Measurements from ENCODE around the gene SPATA17. TPM values are rescaled to one million over a fixed set of nuclear protein-coding genes. Genes with fewer than 3 reads are reported as not detected.

The SPATA17 gene
- total and polyA plus RNA-seq, 2 experiments from 2014 or later: 1.00 to 2.9 TPM

GRCh38 chr1:217626321-217626720 lies 4.8 kb upstream of the SPATA17 start:
- no peaks in the 10 kb centered on the region for H3K36me3 ChIP-seq (replicated peaks; ENCODE audit: insufficient read depth, low read depth)
- TF ChIP-seq EZH2phosphoT487 (IDR thresholded peaks at IDR 0.05; ENCODE audit: low read depth, severe bottlenecking, unreplicated experiment) (no peak), EZH2 (IDR thresholded peaks at IDR 0.05; ENCODE audit: borderline replicate concordance) (no peak)
- TF ChIP-seq, protein P1, sequence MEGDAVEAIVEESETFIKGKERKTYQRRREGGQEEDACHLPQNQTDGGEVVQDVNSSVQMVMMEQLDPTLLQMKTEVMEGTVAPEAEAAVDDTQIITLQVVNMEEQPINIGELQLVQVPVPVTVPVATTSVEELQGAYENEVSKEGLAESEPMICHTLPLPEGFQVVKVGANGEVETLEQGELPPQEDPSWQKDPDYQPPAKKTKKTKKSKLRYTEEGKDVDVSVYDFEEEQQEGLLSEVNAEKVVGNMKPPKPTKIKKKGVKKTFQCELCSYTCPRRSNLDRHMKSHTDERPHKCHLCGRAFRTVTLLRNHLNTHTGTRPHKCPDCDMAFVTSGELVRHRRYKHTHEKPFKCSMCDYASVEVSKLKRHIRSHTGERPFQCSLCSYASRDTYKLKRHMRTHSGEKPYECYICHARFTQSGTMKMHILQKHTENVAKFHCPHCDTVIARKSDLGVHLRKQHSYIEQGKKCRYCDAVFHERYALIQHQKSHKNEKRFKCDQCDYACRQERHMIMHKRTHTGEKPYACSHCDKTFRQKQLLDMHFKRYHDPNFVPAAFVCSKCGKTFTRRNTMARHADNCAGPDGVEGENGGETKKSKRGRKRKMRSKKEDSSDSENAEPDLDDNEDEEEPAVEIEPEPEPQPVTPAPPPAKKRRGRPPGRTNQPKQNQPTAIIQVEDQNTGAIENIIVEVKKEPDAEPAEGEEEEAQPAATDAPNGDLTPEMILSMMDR (IDR thresholded peaks at IDR 0.05; ENCODE audit: poor library complexity): no peak
- H3K9me2 ChIP-seq (replicated peaks; ENCODE audit: insufficient read depth): no peaks in the 10 kb centered on the region
- H3K4me3 ChIP-seq: no peak overlapping the region
- no peaks in the 10 kb centered on the region for H3K27me3 ChIP-seq
- DNase-seq (ENCODE audit: low spot score): no peak
- no peak overlapping the region for H3K27ac ChIP-seq
- no peak overlapping the region for H2AFZ ChIP-seq
- H4K20me1 ChIP-seq (ENCODE audit: insufficient read depth, poor library complexity, severe bottlenecking): no peaks in the 10 kb centered on the region
- no peak overlapping the region for H3K4me2 ChIP-seq
- peaks cover 88% of the 10 kb centered on the region for H3K79me2 ChIP-seq
- H3K9me3 ChIP-seq (ENCODE audit: low read depth): no peaks in the 10 kb centered on the region
- WGBS (ENCODE audit: low lambda C conversion rate, missing lambda C conversion rate): 98% methylated on average over 2 of the region's 2 CpGs
- peaks cover 12% of the 10 kb centered on the region for H3K4me1 ChIP-seq (ENCODE audit: insufficient read depth)

DNA sequence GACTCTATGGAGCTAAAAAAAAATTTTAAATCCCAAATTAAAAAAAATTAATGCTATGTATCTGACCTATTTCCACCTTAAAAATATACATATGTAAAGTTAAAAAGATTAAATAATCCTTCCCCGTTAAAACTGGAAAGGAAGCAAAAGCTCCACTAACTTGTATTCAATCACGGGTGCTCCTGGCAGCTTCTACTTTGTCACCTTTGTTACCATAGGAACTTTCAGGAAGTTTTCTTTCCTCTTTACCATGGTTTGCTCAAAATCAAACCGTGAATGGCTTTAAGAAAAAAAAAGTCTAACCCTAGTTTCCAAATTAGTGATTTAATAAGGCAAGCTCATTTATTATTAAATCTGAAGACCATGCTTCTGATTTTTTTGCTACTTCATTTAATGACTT lies 3.7 kb upstream of the SPATA17 start:
- Histone ChIP-seq H3K4me2 (no peak overlapping the region), H4K20me1 (ENCODE audit: insufficient read depth, poor library complexity, severe bottlenecking) (no peaks in the 10 kb centered on the region)

GRCh38 chr1:217642455-217642854 lies 11.3 kb downstream of the SPATA17 start:
- no peaks in the 10 kb centered on the region for H3K36me3 ChIP-seq (replicated peaks; ENCODE audit: insufficient read depth, low read depth)
- no peaks in the 10 kb centered on the region for H3K27me3 ChIP-seq
- no peaks in the 10 kb centered on the region for H3K9me3 ChIP-seq (ENCODE audit: low read depth)
- WGBS (ENCODE audit: low lambda C conversion rate, missing lambda C conversion rate): 40% methylated on average over 6 of the region's 6 CpGs
- no peak overlapping the region for H3K27ac ChIP-seq
- H3K4me3 ChIP-seq: no peak overlapping the region
- TF ChIP-seq EZH2 (IDR thresholded peaks at IDR 0.05; ENCODE audit: borderline replicate concordance) (no peak), EZH2phosphoT487 (IDR thresholded peaks at IDR 0.05; ENCODE audit: low read depth, severe bottlenecking, unreplicated experiment) (no peak)
- TF ChIP-seq, protein P1 (IDR thresholded peaks at IDR 0.05; ENCODE audit: poor library complexity): no peak
- DNase-seq (ENCODE audit: low spot score): no peak
- no peaks in the 10 kb centered on the region for H3K79me2 ChIP-seq
- no peaks in the 10 kb centered on the region for H3K4me1 ChIP-seq (ENCODE audit: insufficient read depth)
- H3K4me2 ChIP-seq: no peak overlapping the region
- H3K9me2 ChIP-seq (replicated peaks; ENCODE audit: insufficient read depth): no peaks in the 10 kb centered on the region
- no peaks in the 10 kb centered on the region for H4K20me1 ChIP-seq (ENCODE audit: insufficient read depth, poor library complexity, severe bottlenecking)
- H2AFZ ChIP-seq: no peak overlapping the region

More for the DNA sequence above, 3.7 kb upstream of the SPATA17 start:
- Histone ChIP-seq H3K4me3 (no peak overlapping the region), H3K9me2 (replicated peaks; ENCODE audit: insufficient read depth) (no peaks in the 10 kb centered on the region), H3K27me3 (no peaks in the 10 kb centered on the region), H3K4me1 (ENCODE audit: insufficient read depth) (peaks cover 18% of the 10 kb centered on the region), H2AFZ (no peak overlapping the region), H3K79me2 (peaks cover 80% of the 10 kb centered on the region), H3K9me3 (ENCODE audit: low read depth) (no peaks in the 10 kb centered on the region), H3K27ac (no peak overlapping the region), H3K36me3 (replicated peaks; ENCODE audit: insufficient read depth, low read depth) (no peaks in the 10 kb centered on the region)
- no peak for DNase-seq (ENCODE audit: low spot score)
- 55% methylated on average over 3 of the region's 3 CpGs for WGBS (ENCODE audit: low lambda C conversion rate, missing lambda C conversion rate)
- TF ChIP-seq, protein P1 (IDR thresholded peaks at IDR 0.05; ENCODE audit: poor library complexity): no peak
- TF ChIP-seq EZH2phosphoT487 (IDR thresholded peaks at IDR 0.05; ENCODE audit: low read depth, severe bottlenecking, unreplicated experiment): no peak
- TF ChIP-seq EZH2 (IDR thresholded peaks at IDR 0.05; ENCODE audit: borderline replicate concordance): no peak

- H3K27me3 ChIP-seq: no peaks in the 10 kb centered on the region
- H3K79me2 ChIP-seq: no peaks in the 10 kb centered on the region
- H4K20me1 ChIP-seq (ENCODE audit: insufficient read depth, poor library complexity, severe bottlenecking): no peaks in the 10 kb centered on the region
- 86% methylated on average over 13 of the region's 13 CpGs for WGBS (ENCODE audit: low lambda C conversion rate, missing lambda C conversion rate)
- TF ChIP-seq EZH2phosphoT487 (IDR thresholded peaks at IDR 0.05; ENCODE audit: low read depth, severe bottlenecking, unreplicated experiment) (no peak), EZH2 (IDR thresholded peaks at IDR 0.05; ENCODE audit: borderline replicate concordance) (no peak)
- TF ChIP-seq, protein P1 (IDR thresholded peaks at IDR 0.05; ENCODE audit: poor library complexity): no peak
- no peaks in the 10 kb centered on the region for H3K4me1 ChIP-seq (ENCODE audit: insufficient read depth)
- no peak overlapping the region for H2AFZ ChIP-seq
- H3K9me2 ChIP-seq (replicated peaks; ENCODE audit: insufficient read depth): no peaks in the 10 kb centered on the region
- H3K9me3 ChIP-seq (ENCODE audit: low read depth): no peaks in the 10 kb centered on the region
- no peaks in the 10 kb centered on the region for H3K36me3 ChIP-seq (replicated peaks; ENCODE audit: insufficient read depth, low read depth)
- DNase-seq (ENCODE audit: low spot score): no peak
- no peak overlapping the region for H3K27ac ChIP-seq
- no peak overlapping the region for H3K4me2 ChIP-seq
- no peak overlapping the region for H3K4me3 ChIP-seq
Observed at GRCh38 chr1:217647791-217648190, 16.6 kb downstream of the SPATA17 start.

Data from hepatocyte (in vitro differentiated cells).